Caco-2 (cell line): ENCODE data around the gene IQGAP1. TPM values are rescaled to one million over a fixed set of nuclear protein-coding genes. Genes with fewer than 3 reads are reported as not detected.
A peak's percentile ranks its signal among the peaks of the same experiment; 100 is the strongest.

Source experiments
- BruUV-seq: library from RNA; stranded (reverse); fragments of 400-500 nt; replicated peaks from 2 replicates; lab custom pipeline; 2021; lab: Mats Ljungman, UMichigan
- CTCF ChIA-PET: fragments of 300-600 bp; sonication (Branson Sonifier 250); formaldehyde crosslinking; loops from one replicate; lab custom pipeline; 2022; ENCODE audit warnings: antibody characterized with exemption; lab: Charles Lee
- POLR2A ChIA-PET: fragments of 300-600 bp; sonication (Branson Sonifier 250); formaldehyde crosslinking; loops from one replicate; lab custom pipeline; 2022; ENCODE audit warnings: antibody characterized with exemption; lab: Charles Lee
- DNase-seq, 2 experiments: peaks; one replicate each; pipeline versions ENCODE4 v3.0.0 to v3.0.0-alpha.2; 2020 to 2022
- H3K27me3 ChIP-seq: replicated peaks from 2 replicates; pipeline ENCODE4 v1.6.0; 2011; ENCODE audit warnings: low read length; ENCODE audit not compliant: control insufficient read depth, insufficient read depth
- H3K36me3 ChIP-seq: 2 replicates; pipeline ENCODE4 v1.5.1; 2011; ENCODE audit warnings: low read length; ENCODE audit not compliant: control insufficient read depth, insufficient read depth
- H3K4me1 ChIP-seq: fragments of 250-450 bp; sonication (Bioruptor Pico); 2 replicates; pipeline ENCODE4 v1.5.1; 2020; ENCODE audit warnings: mild to moderate bottlenecking
- H3K4me3 ChIP-seq: 2 replicates; pipeline ENCODE4 v1.5.1; 2011; ENCODE audit warnings: low read depth, mild to moderate bottlenecking, control low read depth, low read length
- H3K9me3 ChIP-seq: fragments of 250-450 bp; sonication (Bioruptor Pico); 2 replicates; pipeline ENCODE4 v1.5.1; 2020; ENCODE audit warnings: mild to moderate bottlenecking, moderate library complexity
- H3K27ac Mint-ChIP-seq: one replicate; pipeline ENCODE4 v1.8.0; 2022; ENCODE audit warnings: mixed read lengths; ENCODE audit not compliant: unreplicated experiment
- H3K27me3 Mint-ChIP-seq: one replicate; pipeline ENCODE4 v1.8.0; 2022; ENCODE audit warnings: mixed read lengths; ENCODE audit not compliant: insufficient read depth, unreplicated experiment
- H3K36me3 Mint-ChIP-seq: one replicate; pipeline ENCODE4 v1.8.0; 2022; ENCODE audit warnings: mild to moderate bottlenecking, mixed read lengths; ENCODE audit not compliant: insufficient read depth, unreplicated experiment
- H3K4me1 Mint-ChIP-seq: one replicate; pipeline ENCODE4 v1.8.0; 2022; ENCODE audit warnings: low read depth, mixed read lengths; ENCODE audit not compliant: unreplicated experiment
- H3K4me3 Mint-ChIP-seq: one replicate; pipeline ENCODE4 v1.8.0; 2022; ENCODE audit warnings: mild to moderate bottlenecking, moderate library complexity, mixed read lengths; ENCODE audit not compliant: unreplicated experiment
- H3K9me3 Mint-ChIP-seq: one replicate; pipeline ENCODE4 v1.8.0; 2022; ENCODE audit warnings: mixed read lengths; ENCODE audit not compliant: unreplicated experiment
- CTCF ChIP-seq, 2 experiments: fragments of 200-600 bp in 1 of 2; IDR thresholded peaks; 1 replicate in 1 of 2; 2 replicates in 1 of 2; pipeline versions ENCODE4 v1.5.1 to v1.8.0; 2011 to 2022; ENCODE audit warnings: antibody characterized with exemption in 1 of 2, control low read depth in 1 of 2, inconsistent platforms in 1 of 2, low read depth in 1 of 2, low read length in 1 of 2, mild to moderate bottlenecking in 1 of 2, moderate library complexity in 1 of 2; ENCODE audit not compliant: insufficient read depth in 1 of 2, severe bottlenecking in 1 of 2, unreplicated experiment in 1 of 2
- intact Hi-C: fragments of 100-400 bp; cut with micrococcal nuclease; formaldehyde crosslinking; loops from one replicate; pipeline ENCODE4 v1.10.0; 2022; ENCODE audit not compliant: unreplicated experiment
- total RNA-seq: library from RNA; stranded (reverse); gene quantifications from 2 replicates; pipeline ENCODE4 v1.2.3, GENCODE V29; 2022

Gene IQGAP1
- total RNA-seq, 1 experiment from 2014 or later: 142 TPM

GRCh38 chr15:90419206-90419605, 31.2 kb downstream of the IQGAP1 start:
- H3K4me1 ChIP-seq: peaks cover 35% of the 10 kb centered on the region
- Mint-ChIP-seq H3K9me3 (no peaks in the 10 kb centered on the region), H3K27ac (no peak overlapping the region), H3K36me3 (peaks cover 17% of the 10 kb centered on the region), H3K4me3 (no peak overlapping the region), H3K4me1 (peaks cover 28% of the 10 kb centered on the region), H3K27me3 (no peaks in the 10 kb centered on the region)
- no TSS peak for BruUV-seq
- H3K9me3 ChIP-seq: no peaks in the 10 kb centered on the region
- H3K36me3 ChIP-seq: no peaks in the 10 kb centered on the region
- intact Hi-C loops: no loop called here
- H3K27me3 ChIP-seq: no peaks in the 10 kb centered on the region
- no peak for DNase-seq
- ChIA-PET CTCF (no interaction called here), POLR2A (no interaction called here)
- no peak for TF ChIP-seq CTCF (IDR thresholded peaks at IDR 0.05; ENCODE audit: insufficient read depth in 1 of 2, low read depth in 1 of 2, low read length in 1 of 2, severe bottlenecking in 1 of 2, unreplicated experiment in 1 of 2)
- no peak overlapping the region for H3K4me3 ChIP-seq

GRCh38 chr15:90419738-90420406, 31.8 kb downstream of the IQGAP1 start:
- no peak for DNase-seq
- no TSS peak for BruUV-seq
- no peaks in the 10 kb centered on the region for H3K27me3 ChIP-seq
- Mint-ChIP-seq H3K36me3 (peaks cover 17% of the 10 kb centered on the region), H3K27me3 (no peaks in the 10 kb centered on the region), H3K4me3 (no peak overlapping the region), H3K4me1 (peaks cover 22% of the 10 kb centered on the region), H3K9me3 (no peaks in the 10 kb centered on the region), H3K27ac (peak overlapping the region; percentile 3)
- H3K9me3 ChIP-seq: no peaks in the 10 kb centered on the region
- intact Hi-C loops: no loop called here
- no peak overlapping the region for H3K4me3 ChIP-seq
- H3K36me3 ChIP-seq: no peaks in the 10 kb centered on the region
- TF ChIP-seq CTCF (IDR thresholded peaks at IDR 0.05; ENCODE audit: insufficient read depth in 1 of 2, low read depth in 1 of 2, low read length in 1 of 2, severe bottlenecking in 1 of 2, unreplicated experiment in 1 of 2): no peak
- H3K4me1 ChIP-seq: peaks cover 29% of the 10 kb centered on the region
- ChIA-PET CTCF (interaction anchor here (0.9 kb wide), 1 partner anchor 99 kb away, joined by 3 read pairs; no protein-coding TSS in a partner anchor), POLR2A (no interaction called here)

GRCh38 chr15:90420451-90420850, 32.4 kb downstream of the IQGAP1 start:
- H3K9me3 ChIP-seq: no peaks in the 10 kb centered on the region
- Mint-ChIP-seq H3K4me1 (peaks cover 20% of the 10 kb centered on the region), H3K27me3 (no peaks in the 10 kb centered on the region), H3K9me3 (no peaks in the 10 kb centered on the region), H3K27ac (peak overlapping the region; percentile 3), H3K4me3 (no peak overlapping the region), H3K36me3 (peaks cover 15% of the 10 kb centered on the region)
- H3K27me3 ChIP-seq: no peaks in the 10 kb centered on the region
- no peak for TF ChIP-seq CTCF (IDR thresholded peaks at IDR 0.05; ENCODE audit: insufficient read depth in 1 of 2, low read depth in 1 of 2, low read length in 1 of 2, severe bottlenecking in 1 of 2, unreplicated experiment in 1 of 2)
- no peak overlapping the region for H3K4me3 ChIP-seq
- ChIA-PET POLR2A (no interaction called here), CTCF (interaction anchor here (0.9 kb wide), 1 partner anchor 100 kb away, joined by 3 read pairs; no protein-coding TSS in a partner anchor)
- DNase-seq: no peak
- no TSS peak for BruUV-seq
- intact Hi-C loops: no loop called here
- no peaks in the 10 kb centered on the region for H3K36me3 ChIP-seq
- peaks cover 26% of the 10 kb centered on the region for H3K4me1 ChIP-seq
